Measurements from ENCODE around the gene LRRC28.

LRRC28 gene

GRCh38 chr15:99257107-99257750 is 5.9 kb downstream of the LRRC28 start:
- no peak for DNase-seq (ENCODE audit: low read depth in 1 of 2, low spot score in 1 of 2)
- in situ Hi-C loops (cut with HindIII; ENCODE audit: low pct_unique_long_range_greater_than_20kb, low sequenced_read_pairs) = no loop called here

GRCh38 chr15:99264125-99264524 is 12.8 kb downstream of the LRRC28 start:
- in situ Hi-C loops (cut with HindIII; ENCODE audit: low pct_unique_long_range_greater_than_20kb, low sequenced_read_pairs) = no loop called here
- no peak for DNase-seq (ENCODE audit: low read depth in 1 of 2, low spot score in 1 of 2)
- no peak for TF ChIP-seq JUND (IDR thresholded peaks at IDR 0.05; ENCODE audit: low read depth)

More at GRCh38 chr15:99257107-99257750, 5.9 kb downstream of the LRRC28 start:
- no peak for TF ChIP-seq JUND (IDR thresholded peaks at IDR 0.05; ENCODE audit: low read depth)

- DNase-seq (ENCODE audit: low read depth in 1 of 2, low spot score in 1 of 2) = no peak
- TF ChIP-seq JUND (IDR thresholded peaks at IDR 0.05; ENCODE audit: low read depth) = no peak
- in situ Hi-C loops (cut with HindIII; ENCODE audit: low pct_unique_long_range_greater_than_20kb, low sequenced_read_pairs) = no loop called here
Measured at GRCh38 chr15:99265541-99266070, 14.3 kb downstream of the LRRC28 start.

GRCh38 chr15:99267957-99268356 is 16.7 kb downstream of the LRRC28 start:
- in situ Hi-C loops (cut with HindIII; ENCODE audit: low pct_unique_long_range_greater_than_20kb, low sequenced_read_pairs) = no loop called here
- no peak for TF ChIP-seq JUND (IDR thresholded peaks at IDR 0.05; ENCODE audit: low read depth)
- DNase-seq (ENCODE audit: low read depth in 1 of 2, low spot score in 1 of 2) = no peak

DNA sequence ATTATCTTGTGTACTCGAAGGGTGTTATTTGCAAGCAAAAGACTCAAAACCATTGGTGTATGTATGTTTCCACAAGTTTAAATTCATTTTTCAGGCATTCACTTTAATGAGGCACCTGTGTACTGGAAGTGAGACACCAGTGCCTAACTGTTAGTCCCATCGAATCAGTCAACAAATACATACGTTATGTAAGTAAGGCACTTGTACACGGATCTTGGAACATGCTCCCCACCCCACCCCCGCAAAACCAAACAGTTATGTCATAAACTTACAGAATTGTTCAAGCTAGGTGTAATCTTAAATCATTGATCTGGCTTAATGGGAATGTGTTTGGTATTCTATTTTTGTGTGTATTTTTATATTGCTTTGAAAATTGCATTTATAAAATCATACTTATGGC is 17.1 kb downstream of the LRRC28 start:
- no peak for TF ChIP-seq JUND (IDR thresholded peaks at IDR 0.05; ENCODE audit: low read depth)
- DNase-seq (ENCODE audit: low read depth in 1 of 2, low spot score in 1 of 2) = no peak
- in situ Hi-C loops (cut with HindIII; ENCODE audit: low pct_unique_long_range_greater_than_20kb, low sequenced_read_pairs) = no loop called here

GRCh38 chr15:99273801-99274200 is 22.5 kb downstream of the LRRC28 start:
- in situ Hi-C loops (cut with HindIII; ENCODE audit: low pct_unique_long_range_greater_than_20kb, low sequenced_read_pairs) = no loop called here
- no peak for DNase-seq (ENCODE audit: low read depth in 1 of 2, low spot score in 1 of 2)
- TF ChIP-seq JUND (IDR thresholded peaks at IDR 0.05; ENCODE audit: low read depth) = no peak

GRCh38 chr15:99275061-99275460 is 23.8 kb downstream of the LRRC28 start:
- in situ Hi-C loops (cut with HindIII; ENCODE audit: low pct_unique_long_range_greater_than_20kb, low sequenced_read_pairs) = no loop called here
- TF ChIP-seq JUND (IDR thresholded peaks at IDR 0.05; ENCODE audit: low read depth) = no peak
- no peak for DNase-seq (ENCODE audit: low read depth in 1 of 2, low spot score in 1 of 2)

- no peak for DNase-seq (ENCODE audit: low read depth in 1 of 2, low spot score in 1 of 2)
- no peak for TF ChIP-seq JUND (IDR thresholded peaks at IDR 0.05; ENCODE audit: low read depth)
- in situ Hi-C loops (cut with HindIII; ENCODE audit: low pct_unique_long_range_greater_than_20kb, low sequenced_read_pairs) = no loop called here
Measured at GRCh38 chr15:99275525-99276128, 24.3 kb downstream of the LRRC28 start.

- TF ChIP-seq JUND (IDR thresholded peaks at IDR 0.05; ENCODE audit: low read depth) = no peak
- in situ Hi-C loops (cut with HindIII; ENCODE audit: low pct_unique_long_range_greater_than_20kb, low sequenced_read_pairs) = no loop called here
- no peak for DNase-seq (ENCODE audit: low read depth in 1 of 2, low spot score in 1 of 2)
Measured at GRCh38 chr15:99279290-99279689, 28.0 kb downstream of the LRRC28 start.

- no peak for TF ChIP-seq JUND (IDR thresholded peaks at IDR 0.05; ENCODE audit: low read depth)
- in situ Hi-C loops (cut with HindIII; ENCODE audit: low pct_unique_long_range_greater_than_20kb, low sequenced_read_pairs) = no loop called here
- no peak for DNase-seq (ENCODE audit: low read depth in 1 of 2, low spot score in 1 of 2)
Measured at GRCh38 chr15:99279827-99280226, 28.5 kb downstream of the LRRC28 start.

GRCh38 chr15:99282121-99282520 is 30.8 kb downstream of the LRRC28 start:
- TF ChIP-seq JUND (IDR thresholded peaks at IDR 0.05; ENCODE audit: low read depth) = no peak
- DNase-seq (ENCODE audit: low read depth in 1 of 2, low spot score in 1 of 2) = no peak
- in situ Hi-C loops (cut with HindIII; ENCODE audit: low pct_unique_long_range_greater_than_20kb, low sequenced_read_pairs) = no loop called here

- no peak for DNase-seq (ENCODE audit: low read depth in 1 of 2, low spot score in 1 of 2)
- in situ Hi-C loops (cut with HindIII; ENCODE audit: low pct_unique_long_range_greater_than_20kb, low sequenced_read_pairs) = no loop called here
- no peak for TF ChIP-seq JUND (IDR thresholded peaks at IDR 0.05; ENCODE audit: low read depth)
Measured at GRCh38 chr15:99282586-99282985, 31.3 kb downstream of the LRRC28 start.

- no peak for DNase-seq (ENCODE audit: low read depth in 1 of 2, low spot score in 1 of 2)
- TF ChIP-seq JUND (IDR thresholded peaks at IDR 0.05; ENCODE audit: low read depth) = no peak
- in situ Hi-C loops (cut with HindIII; ENCODE audit: low pct_unique_long_range_greater_than_20kb, low sequenced_read_pairs) = no loop called here
Measured at GRCh38 chr15:99283717-99284116, 32.4 kb downstream of the LRRC28 start.
